ENCODE results near the gene LIG1. TPM values are rescaled to one million over a fixed set of nuclear protein-coding genes. Genes with fewer than 3 reads are reported as not detected.

LIG1 gene
- 46.9 and 49.3 TPM in 2 replicates for total RNA-seq

DNA sequence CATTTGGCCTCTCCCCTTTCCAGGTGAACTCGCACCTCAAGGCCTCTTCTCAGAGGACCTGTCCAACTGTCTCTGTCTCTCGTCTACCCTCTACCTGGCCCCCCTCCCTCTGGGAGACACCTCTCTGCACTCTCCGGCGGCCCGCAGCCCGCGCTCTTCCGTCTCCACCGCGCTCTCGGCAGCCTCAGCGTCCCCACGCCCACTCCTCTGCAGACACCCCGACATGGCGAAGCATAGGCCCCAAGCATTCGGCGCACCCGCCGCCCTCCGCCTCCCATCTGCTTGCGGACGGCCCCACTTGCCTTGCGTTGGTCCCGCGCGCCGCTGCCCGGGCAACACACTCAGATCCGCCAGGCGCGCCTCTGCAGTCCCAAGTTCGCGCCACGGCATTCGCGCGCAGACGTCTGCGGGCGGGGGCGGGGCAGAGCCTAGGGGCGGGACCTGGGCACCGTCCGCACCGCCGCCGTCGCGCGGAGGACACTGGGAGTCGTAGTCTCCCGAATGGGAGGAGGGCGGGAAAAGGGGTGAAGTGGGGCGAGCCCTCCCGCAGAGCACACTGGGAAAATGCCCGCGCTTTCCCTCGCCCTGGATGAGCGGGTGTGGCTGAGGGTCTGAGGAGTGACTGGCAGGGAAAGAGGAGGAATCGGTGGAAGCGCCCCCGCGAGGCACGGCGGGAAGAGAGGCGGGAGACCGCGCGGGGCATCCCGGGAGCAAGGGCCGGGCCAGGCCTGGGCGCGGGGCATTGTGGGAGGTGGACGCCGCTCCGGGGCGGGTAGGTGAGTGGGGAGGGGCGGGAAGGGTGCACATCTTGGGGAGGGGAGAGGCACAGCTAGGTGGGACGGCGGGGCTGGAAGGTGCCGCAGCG is at the start of gene LIG1, which contains the start of gene ZSWIM9:
TSS of gene LIG1 (minus strand) at position 406 of the 865 bp plus-strand sequence. CDS start 4,778 bp downstream, outside the sequence.
TSS of gene ZSWIM9 (plus strand) at position 742 of the 865 bp plus-strand sequence. CDS start 1,123 bp downstream, outside the sequence.

DNA sequence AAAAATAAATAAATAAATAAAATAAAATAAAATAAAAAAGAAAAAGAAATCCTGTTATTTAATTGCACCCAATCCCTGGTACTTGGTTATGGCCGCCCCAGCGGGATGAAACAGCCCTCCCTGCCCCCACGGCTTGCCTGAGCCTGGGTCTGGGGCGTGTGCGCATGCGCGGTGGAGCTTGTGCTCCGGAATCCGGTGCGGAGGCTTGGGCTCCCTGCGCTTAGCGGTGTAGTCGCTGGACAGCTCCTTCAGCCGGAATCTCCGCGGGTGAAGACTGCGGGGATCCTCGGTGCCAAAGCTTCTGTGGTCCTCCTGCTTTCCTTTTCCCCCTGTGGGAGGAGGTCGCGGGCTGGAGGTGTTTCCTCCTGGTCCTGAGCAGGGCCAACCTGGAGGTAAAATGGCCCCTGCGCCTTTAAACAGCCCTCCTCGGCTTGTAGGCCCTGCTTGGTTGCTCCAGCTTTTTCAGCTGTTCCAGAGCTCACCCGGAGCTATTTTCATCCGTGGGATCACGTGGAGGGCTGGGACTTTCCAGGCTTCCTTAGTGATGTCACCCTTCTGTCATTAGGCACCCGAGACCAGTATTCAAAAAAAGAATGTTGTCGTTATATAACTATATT is 59.7 kb downstream of the LIG1 start, which contains the start of gene PLA2G4C:
TSS of gene PLA2G4C (minus strand) at position 468 of the 617 bp plus-strand sequence. CDS start 4,288 bp downstream, outside the sequence.

Other genes starting within 250 kb of the LIG1 start
- gene BSPH1, start 178.2 kb downstream of the LIG1 start, total RNA-seq = not detected in 2 replicates
- gene ELSPBP1, start 175.7 kb downstream of the LIG1 start, total RNA-seq = not detected in 2 replicates
- gene CABP5, start 126.3 kb downstream of the LIG1 start, total RNA-seq = not detected in 2 replicates
- gene PLA2G4C, start 59.5 kb downstream of the LIG1 start, total RNA-seq = 84.7 and 463 TPM in 2 replicates
- gene ZSWIM9, start 336 bp upstream of the LIG1 start, total RNA-seq = 2.1 and 3.7 TPM in 2 replicates
- gene CARD8, start 85.6 kb upstream of the LIG1 start, total RNA-seq = 47.3 and 92.1 TPM in 2 replicates
- gene ZNF114, start 99.7 kb upstream of the LIG1 start, total RNA-seq = 0.63 and 0.97 TPM in 2 replicates
- gene EMP3, start 155.2 kb upstream of the LIG1 start, total RNA-seq = 12.1 and 25.3 TPM in 2 replicates
- 2.1 and 3.8 TPM in 2 replicates for gene TMEM143, start 193.6 kb upstream of the LIG1 start, total RNA-seq
- gene SYNGR4, start 194.0 kb upstream of the LIG1 start, total RNA-seq = not detected in 2 replicates
- 31.9 and 51.2 TPM in 2 replicates for gene KDELR1, start 221.2 kb upstream of the LIG1 start, total RNA-seq
- 0.19 and 0.32 TPM in 2 replicates for gene GRIN2D, start 223.3 kb upstream of the LIG1 start, total RNA-seq